GM18502 (cell line): ENCODE results near the gene AK2.
A peak's percentile ranks its signal among the peaks of the same experiment; 100 is the strongest.
"Not testable (repeated sequence)": the region's sequence is repeated elsewhere in the genome, so short reads cannot be mapped to it uniquely, and the experiment has no call there.

Source experiments
- ATAC-seq: cut with Tn5 transposase; IDR thresholded peaks from one replicate; pipeline ENCODE4 v1.9.1; 2021; ENCODE audit warnings: mild to moderate bottlenecking; ENCODE audit not compliant: unreplicated experiment, poor library complexity

The AK2 gene

DNA sequence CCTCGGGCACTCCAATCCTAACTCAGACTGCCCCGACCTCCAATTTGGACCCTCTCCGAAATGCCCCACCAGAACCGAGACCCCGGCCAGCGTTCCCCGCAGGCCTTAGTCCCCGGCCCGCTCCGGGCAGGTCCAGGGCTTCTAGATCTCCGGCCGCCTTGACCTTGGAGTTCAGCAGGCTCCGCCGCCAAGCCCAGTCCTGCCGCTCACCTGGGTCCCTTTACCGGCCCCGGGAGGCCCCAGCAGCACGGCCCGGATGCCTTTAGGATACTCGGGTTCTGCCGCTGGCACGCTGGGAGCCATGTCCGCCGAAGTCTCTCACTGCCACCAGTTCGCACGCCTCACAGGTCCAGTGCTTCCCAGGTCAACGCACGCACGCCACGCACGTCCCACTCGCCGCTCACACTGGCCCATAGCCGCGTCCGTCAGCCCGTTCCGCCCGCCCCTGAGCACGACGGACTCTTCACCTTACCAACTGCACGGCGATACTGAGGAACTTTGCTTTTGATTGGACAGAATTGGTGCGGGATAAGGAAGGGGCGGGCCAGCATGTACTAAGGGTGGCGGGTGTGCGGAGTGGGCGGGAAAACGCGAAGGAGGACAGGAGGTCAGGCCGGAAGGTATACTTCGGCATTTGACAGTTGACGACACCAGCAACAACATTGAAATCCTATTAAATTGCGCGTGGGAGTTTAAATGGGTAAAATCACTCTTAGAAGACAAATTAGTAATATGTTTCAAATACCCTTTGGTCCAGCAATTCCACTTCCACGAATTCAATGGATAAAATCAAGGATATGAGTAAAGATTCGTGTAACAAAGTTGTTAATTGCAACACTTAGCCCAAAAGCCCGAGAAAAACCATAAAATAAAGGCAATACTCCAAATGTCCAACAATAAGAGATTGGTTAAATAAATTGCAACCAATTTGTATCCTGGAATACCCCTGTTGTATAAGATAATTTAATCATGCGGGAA is at the start of gene AK2:
TSS of gene AK2 (minus strand) at position 358 of the 978 bp plus-strand sequence. CDS start at position 303, 55 bp downstream.
- ATAC-seq, result peak; percentile 98

GRCh38 chr1:33086384-33086850 is 49.7 kb upstream of the AK2 start:
- ATAC-seq, result no peak

- no peak for ATAC-seq
Observed at GRCh38 chr1:33085332-33085731, 48.6 kb upstream of the AK2 start.

GRCh38 chr1:33082575-33083108 is 46.0 kb upstream of the AK2 start:
- ATAC-seq, result no peak

- ATAC-seq, result no peak
Observed at GRCh38 chr1:33081554-33082305, 45.0 kb upstream of the AK2 start.

GRCh38 chr1:33080885-33081553 is 44.3 kb upstream of the AK2 start, which contains the start of gene AZIN2:
Gene AZIN2 (plus strand): TSS chr1:33081153. CDS start chr1:33082250, 1,097 bp downstream.
- peak; percentile 96 for ATAC-seq

GRCh38 chr1:33080373-33080772 is 43.7 kb upstream of the AK2 start:
- ATAC-seq, result no peak

- ATAC-seq, result no peak
Observed at GRCh38 chr1:33078030-33078591, 41.4 kb upstream of the AK2 start.

DNA sequence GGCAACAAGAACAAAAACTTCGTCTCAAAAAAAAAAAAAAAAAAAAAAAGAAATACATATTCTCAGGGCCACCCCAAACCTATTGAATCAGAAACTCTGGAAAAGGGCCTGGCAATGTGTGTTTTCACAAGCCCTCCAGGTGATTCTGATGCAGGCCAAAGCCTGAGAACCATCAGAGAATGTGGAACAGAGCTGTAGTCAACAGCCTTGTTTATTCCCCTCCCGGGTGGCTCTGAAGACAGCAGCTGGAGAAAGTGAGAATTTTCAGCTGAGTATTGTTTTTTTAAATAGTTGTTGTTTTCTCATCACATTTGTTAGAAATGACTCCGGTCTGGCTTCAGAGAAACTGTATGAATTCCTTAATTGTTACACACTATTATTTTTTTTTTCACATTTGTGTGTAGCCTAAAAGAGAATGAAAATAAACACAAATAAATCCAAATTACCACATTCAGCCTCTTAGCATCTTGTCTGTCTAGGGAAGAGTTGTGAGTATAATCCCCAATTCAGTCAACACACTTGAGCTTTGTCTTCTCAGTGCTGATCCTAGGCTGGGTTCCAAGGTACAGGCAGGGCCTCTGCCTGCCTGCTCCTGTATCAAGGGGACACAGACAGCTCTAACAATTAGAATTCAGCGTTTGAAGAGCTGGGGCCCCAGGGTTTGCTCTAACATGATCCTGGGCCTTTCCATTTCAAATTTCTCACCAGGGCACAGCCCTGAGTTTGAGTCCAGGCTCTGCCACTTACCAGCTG is 37.7 kb upstream of the AK2 start:
- no peak for ATAC-seq

DNA sequence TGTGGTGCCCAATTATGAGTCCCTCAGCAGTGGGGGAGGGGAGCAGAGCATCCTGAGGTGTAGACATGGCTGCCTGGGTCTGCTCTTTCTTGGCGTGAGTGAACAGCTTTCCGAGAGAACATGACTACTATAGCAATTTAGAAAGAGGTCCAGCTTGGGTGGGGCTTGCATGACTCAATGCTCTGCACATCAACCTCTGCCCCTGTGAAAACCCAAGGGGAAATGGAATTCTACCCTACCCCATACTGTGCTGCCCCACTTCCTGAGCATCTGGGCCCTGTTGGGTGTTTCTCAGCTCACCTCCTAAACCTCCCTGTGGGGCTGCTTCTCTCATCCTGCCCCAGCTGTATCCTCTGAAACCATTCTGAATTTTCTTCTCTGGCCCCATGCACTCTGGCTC is 36.0 kb upstream of the AK2 start:
- no peak for ATAC-seq

DNA sequence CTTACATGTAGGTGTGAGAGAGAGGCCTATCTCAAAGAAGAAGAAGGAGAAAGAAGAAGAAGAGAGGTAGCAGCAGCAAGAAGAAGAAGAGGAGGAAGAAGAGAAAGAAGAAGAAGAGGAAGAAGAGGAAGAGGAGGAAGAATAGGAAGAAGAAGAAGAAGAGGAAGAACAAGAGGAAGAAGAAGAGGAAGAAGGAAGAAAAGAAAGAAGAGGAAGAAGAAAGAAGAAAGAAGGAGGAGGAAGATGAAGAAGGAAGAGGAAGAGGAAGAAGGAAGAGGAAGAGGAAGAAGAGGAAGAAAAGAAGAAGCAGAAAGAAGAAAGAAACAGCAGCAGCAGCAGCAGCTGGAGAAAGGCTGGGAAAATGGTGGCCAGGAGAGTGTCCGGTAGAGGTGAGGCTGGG is 33.9 kb upstream of the AK2 start:
- ATAC-seq, result no peak

- not testable (repeated sequence) for ATAC-seq
Observed at GRCh38 chr1:33068108-33068507, 31.4 kb upstream of the AK2 start.

GRCh38 chr1:33066477-33066876 is 29.8 kb upstream of the AK2 start:
- ATAC-seq, result not testable (repeated sequence)

- ATAC-seq, result no peak
Observed at GRCh38 chr1:33065301-33065700, 28.6 kb upstream of the AK2 start.

- not testable (repeated sequence) for ATAC-seq
Observed at GRCh38 chr1:33064284-33064683, 27.6 kb upstream of the AK2 start.

DNA sequence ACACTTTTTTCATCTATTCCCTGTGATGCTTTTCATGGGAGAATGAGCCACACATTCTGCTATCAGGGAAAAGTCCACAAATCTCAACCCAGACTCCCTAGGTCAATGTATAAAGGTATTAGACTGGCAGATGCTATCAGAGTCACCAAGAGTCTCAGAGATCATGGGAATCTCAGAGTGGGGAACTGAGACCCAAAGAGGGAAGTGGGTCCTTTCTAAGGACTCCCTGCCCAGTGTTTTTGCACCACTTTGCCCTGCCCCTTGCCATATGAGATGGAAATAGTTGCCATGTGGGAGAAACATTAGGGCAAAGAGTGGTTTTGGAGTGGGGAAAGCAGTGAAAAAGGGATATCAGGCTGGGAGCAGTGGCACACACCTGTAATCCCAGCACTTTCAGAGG is 25.2 kb upstream of the AK2 start:
- no peak for ATAC-seq

DNA sequence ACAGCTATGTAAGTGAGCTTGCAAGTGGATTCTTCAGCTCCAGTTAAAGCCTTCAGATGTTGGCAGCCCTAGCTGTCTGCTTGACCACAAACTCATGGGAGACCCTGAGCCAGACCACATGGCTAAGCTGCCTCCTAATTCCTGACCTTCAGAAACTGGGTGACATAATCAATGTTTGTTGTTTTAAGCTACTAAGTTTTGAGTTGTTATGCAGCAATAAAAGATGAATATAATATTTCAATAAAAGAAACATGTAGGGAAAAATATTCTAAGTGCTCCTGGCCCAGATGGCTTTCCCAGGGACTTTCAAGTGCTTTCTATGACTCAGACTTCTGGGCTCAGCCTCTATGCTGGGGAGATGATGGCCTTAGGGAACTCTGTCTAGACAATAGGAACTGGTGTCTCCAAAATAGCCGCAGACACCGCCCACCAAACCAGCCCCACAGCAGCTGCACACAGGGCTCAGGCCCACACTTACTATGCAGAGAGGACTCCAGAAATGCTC is 23.9 kb upstream of the AK2 start:
- ATAC-seq, result no peak

GRCh38 chr1:33057095-33057494 is 20.4 kb upstream of the AK2 start:
- no peak for ATAC-seq

DNA sequence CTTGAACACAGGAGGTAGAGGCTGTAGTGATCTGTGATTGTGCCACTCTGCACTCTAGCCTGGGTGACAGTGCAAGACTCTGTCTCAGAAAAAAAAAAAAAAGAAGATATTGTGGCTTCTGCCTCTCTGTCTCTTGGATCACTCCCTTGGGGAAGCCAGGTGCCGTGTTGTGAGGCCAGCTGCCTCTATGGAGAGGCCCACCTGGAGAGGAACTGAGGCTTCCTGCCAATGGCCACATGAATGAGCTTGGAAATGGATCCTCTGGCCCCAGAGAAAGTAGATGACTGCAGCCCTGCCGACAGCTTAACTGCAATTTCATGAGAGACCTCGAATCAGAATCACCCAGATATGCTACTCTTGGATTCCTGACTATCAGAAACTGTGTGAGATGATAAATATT is 19.7 kb upstream of the AK2 start:
- no peak for ATAC-seq
